AG09309 (cell line): Measurements from ENCODE around the gene SLC39A11.
"Not testable (repeated sequence)": the region's sequence is repeated elsewhere in the genome, so short reads cannot be mapped to it uniquely, and the experiment has no call there.

Source experiments
- DNase-seq: peaks from one replicate; pipeline ENCODE4 v3.0.0-alpha.2; 2010; ENCODE audit warnings: low read depth
- H3K4me3 ChIP-seq: 2 replicates; pipeline ENCODE4 v1.5.1; 2011; ENCODE audit warnings: mild to moderate bottlenecking, low read depth, low read length, moderate library complexity; ENCODE audit not compliant: control insufficient read depth
- TF ChIP-seq, protein P1 (sequence below): IDR thresholded peaks from 2 replicates; pipeline ENCODE4 v1.5.1; 2011; ENCODE audit warnings: mild to moderate bottlenecking, low read depth, low read length, inconsistent platforms; ENCODE audit not compliant: insufficient read depth, control insufficient read depth; ENCODE audit errors: missing control alignments

Gene SLC39A11

DNA sequence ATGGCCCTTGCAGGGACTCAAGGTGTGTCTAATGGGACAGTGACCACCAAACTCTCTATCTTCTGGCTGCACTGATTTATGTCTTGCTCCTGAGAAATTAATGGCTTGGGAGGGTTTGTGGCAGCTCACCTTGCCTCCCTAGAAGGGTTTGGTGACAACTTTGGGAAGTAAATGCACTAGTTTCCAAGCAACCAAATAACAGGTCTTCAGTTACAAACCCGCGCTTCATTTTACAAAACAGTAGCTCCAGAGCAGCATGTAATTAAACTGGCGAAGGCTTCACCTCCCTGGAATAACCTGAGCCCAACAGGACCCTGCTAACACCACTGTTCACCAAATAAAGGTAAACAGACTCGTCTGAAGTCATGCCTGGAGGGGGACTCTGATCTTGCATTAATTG, 318.3 kb downstream of the SLC39A11 start:
- no peak for DNase-seq
- no peak overlapping the region for H3K4me3 ChIP-seq
- TF ChIP-seq, protein P1, sequence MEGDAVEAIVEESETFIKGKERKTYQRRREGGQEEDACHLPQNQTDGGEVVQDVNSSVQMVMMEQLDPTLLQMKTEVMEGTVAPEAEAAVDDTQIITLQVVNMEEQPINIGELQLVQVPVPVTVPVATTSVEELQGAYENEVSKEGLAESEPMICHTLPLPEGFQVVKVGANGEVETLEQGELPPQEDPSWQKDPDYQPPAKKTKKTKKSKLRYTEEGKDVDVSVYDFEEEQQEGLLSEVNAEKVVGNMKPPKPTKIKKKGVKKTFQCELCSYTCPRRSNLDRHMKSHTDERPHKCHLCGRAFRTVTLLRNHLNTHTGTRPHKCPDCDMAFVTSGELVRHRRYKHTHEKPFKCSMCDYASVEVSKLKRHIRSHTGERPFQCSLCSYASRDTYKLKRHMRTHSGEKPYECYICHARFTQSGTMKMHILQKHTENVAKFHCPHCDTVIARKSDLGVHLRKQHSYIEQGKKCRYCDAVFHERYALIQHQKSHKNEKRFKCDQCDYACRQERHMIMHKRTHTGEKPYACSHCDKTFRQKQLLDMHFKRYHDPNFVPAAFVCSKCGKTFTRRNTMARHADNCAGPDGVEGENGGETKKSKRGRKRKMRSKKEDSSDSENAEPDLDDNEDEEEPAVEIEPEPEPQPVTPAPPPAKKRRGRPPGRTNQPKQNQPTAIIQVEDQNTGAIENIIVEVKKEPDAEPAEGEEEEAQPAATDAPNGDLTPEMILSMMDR: no peak

DNA sequence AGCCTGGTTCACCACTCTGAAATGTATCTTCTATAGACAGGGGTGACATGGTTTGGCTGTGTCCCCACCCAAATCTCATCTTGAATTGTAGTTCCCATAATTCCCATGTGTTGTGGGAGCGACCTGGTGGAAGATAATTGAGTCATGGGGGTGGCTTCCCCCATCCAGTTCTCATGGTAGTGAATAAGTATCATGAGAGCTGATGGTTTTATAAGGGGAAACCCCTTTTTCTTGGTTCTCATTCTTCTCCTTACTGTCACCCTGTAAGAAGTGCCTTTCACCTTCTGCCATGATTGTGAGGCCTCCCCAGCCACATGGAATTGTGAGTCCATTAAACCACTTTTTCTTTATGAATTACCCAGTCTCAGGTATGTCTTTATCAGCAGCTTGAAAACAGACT, 319.3 kb downstream of the SLC39A11 start:
- DNase-seq, H3K4me3 ChIP-seq: not testable (repeated sequence)

DNA sequence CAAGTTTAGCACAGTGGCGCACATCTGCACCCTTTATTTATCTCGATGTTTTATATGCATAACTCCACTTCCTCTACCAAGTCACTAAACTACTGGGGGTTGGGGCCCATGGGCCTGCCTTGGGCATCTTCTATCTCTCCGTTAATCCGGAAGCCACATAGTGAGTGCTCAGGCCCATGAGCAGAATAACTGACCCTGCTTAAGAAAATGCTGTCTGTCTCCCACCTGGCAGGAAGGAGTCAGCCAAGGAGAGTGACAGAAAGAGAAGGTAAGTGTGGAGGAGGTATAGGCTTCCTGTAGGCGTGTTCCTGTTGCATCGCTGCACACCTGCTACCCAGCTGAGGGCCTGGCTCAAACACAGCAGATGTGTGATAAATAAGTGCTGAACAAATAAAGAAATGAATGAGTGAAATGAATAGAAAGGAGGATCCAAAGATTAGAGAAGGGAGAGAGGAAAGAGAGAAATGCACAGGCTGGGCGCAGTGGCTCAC, 320.1 kb downstream of the SLC39A11 start:
- TF ChIP-seq, protein P1: no peak
- no peak overlapping the region for H3K4me3 ChIP-seq
- DNase-seq: no peak

DNA sequence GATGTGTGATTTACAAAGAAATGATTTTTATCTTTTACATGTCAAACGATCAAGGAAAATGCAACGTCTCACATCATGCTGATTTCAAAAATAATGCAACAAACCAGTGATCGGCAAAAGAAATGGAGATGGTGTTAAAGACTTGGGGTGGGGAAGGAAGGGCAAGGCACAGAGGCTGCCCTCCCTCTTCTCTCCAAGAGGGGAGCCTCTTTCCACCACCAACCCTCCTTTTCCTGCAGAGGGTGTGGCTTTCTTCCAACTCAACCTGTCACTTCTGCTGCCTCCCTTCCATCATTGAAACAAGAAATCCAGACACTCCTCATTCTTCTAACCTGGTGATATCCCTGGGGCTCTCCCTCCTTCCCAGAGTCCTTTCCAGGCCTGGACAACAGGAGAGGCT, 320.8 kb downstream of the SLC39A11 start:
- H3K4me3 ChIP-seq: no peak overlapping the region
- TF ChIP-seq, protein P1: no peak
- DNase-seq: no peak

DNA sequence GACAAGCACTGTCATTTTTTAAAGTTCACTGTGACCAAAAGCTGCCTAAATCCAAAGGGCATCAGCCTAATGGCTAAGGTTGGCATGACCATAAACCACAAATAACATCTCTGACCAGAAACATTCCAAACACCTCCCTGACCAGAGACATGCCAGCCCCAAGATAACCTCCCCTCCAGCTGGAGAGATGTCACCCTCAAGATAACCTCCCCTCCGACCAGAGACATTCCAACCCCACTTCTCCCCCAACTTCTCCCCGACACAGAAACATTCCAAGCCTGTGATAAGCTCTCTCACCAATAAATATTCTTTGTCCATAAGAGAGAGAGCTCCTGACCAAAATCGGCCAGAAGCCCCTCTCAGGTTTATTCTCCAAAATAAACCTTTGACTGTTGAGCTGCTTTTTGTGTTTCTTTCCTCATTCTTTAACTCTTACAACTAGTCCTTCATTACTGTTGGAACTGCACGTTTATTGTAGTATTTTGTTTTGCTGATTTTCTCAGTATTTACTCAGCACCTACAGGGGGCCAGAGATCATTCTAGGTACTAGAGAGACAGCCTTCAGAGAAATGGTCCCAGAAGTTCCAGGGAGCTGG, 325.6 kb downstream of the SLC39A11 start:
- H3K4me3 ChIP-seq: no peak overlapping the region
- TF ChIP-seq, protein P1: no peak
- no peak for DNase-seq

DNA sequence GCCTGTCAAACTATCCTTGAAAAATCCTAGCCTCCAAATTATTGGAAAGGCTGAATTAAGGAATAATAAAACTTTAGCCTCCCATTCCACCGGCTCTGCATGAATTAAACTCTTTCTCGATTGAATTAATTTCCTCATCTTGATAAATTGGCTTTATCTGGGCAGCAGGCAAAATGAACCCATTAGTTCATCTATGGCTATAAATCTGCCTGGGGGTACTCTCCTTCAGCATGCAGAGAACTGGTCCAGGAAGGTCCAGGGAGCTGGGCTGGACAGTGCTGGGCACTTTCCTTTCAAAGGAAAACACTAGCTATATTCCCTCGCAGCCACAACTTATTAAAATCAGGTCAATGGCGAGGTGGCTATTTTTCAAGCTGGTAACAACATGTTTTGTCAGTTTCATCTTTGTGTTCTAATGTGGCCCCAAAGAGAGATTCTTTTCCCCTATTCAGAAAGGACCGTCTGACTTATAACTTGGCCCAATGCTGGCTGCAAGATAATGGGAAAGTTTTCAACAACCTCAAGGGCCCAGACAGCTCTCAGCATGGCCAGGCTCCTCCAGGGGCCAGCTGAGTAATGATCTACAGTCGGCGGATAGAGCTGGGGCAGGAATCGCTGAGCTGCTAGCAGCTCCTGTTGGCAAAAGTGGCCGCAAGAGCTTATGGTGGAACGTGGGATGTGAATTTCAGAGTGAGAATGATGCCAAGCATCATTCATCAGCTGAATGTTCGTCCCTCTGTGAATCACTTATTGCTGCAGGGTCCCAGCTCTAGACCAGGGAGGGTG, 326.9 kb downstream of the SLC39A11 start:
- no peak overlapping the region for H3K4me3 ChIP-seq
- TF ChIP-seq, protein P1: no peak
- no peak for DNase-seq

DNA sequence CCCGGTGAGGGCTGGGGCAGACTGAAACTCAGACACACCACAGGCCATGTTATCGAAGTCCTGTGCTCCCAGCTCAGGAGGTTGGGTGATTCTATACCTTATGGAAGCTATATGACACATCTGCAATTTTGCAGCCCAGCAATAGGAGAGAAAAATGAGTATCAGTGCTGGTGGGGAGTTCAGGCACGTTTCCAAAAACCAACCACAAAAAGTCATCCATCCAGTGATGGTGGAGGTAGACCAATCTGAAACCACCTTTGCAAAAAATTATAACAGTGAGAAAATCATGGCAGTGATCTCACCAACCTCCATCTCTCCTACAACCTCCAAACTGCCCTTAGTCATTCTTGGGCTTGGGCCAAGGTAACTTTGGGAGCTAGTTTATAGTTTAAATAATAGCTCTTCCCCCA, 327.9 kb downstream of the SLC39A11 start:
- DNase-seq: no peak
- no peak overlapping the region for H3K4me3 ChIP-seq
- TF ChIP-seq, protein P1: no peak
